ENCODE data around the gene GUCY1A1. TPM values are rescaled to one million over a fixed set of nuclear protein-coding genes. Genes with fewer than 3 reads are reported as not detected.

The GUCY1A1 gene
- total RNA-seq, 1 experiment from 2014 or later: 0.17 TPM

- Histone ChIP-seq H3K9me3 (ENCODE audit: insufficient read depth, low read depth) (no peaks in the 10 kb centered on the region), H3K9me2 (ENCODE audit: insufficient read depth) (no peaks in the 10 kb centered on the region), H3K27me3 (ENCODE audit: insufficient read depth, low read depth) (peaks cover under 1% of the 10 kb centered on the region; the same call in 1 of the 2 replicates), H3F3A (ENCODE audit: insufficient read depth, low read depth) (no peaks in the 10 kb centered on the region), H3K36me3 (ENCODE audit: low read depth) (no peaks in the 10 kb centered on the region), H3K79me2 (ENCODE audit: low read depth) (no peaks in the 10 kb centered on the region), H3K27ac (no peak overlapping the region), H2AFZ (no peak overlapping the region), H3K4me2 (no peak overlapping the region), H3K4me3 (no peak overlapping the region), H4K20me1 (ENCODE audit: insufficient read depth) (no peaks in the 10 kb centered on the region), H3K4me1 (replicated peaks; ENCODE audit: insufficient read depth) (no peaks in the 10 kb centered on the region)
- intact Hi-C loops (cut with micrococcal nuclease; ENCODE audit: unreplicated experiment): no loop called here
- TF ChIP-seq CTCF (conservative IDR thresholded peaks at IDR 0.05) (no peak), EZH2 (IDR thresholded peaks at IDR 0.05; ENCODE audit: low read depth) (no peak)
- ChIA-PET POLR2A (ENCODE audit: unreplicated experiment) (no interaction called here), CTCF (no interaction called here)
- BruUV-seq (replicated peaks): no TSS peak
- no peak for DNase-seq
Observed at GRCh38 chr4:155660436-155660835, 6.2 kb upstream of the GUCY1A1 start.

GRCh38 chr4:155665054-155665453, 1.6 kb upstream of the GUCY1A1 start:
- no TSS peak for BruUV-seq (replicated peaks)
- TF ChIP-seq EZH2 (IDR thresholded peaks at IDR 0.05; ENCODE audit: low read depth) (no peak), CTCF (conservative IDR thresholded peaks at IDR 0.05) (no peak)
- Histone ChIP-seq H3K9me3 (ENCODE audit: insufficient read depth, low read depth) (no peaks in the 10 kb centered on the region), H3K4me2 (no peak overlapping the region), H3K27ac (no peak overlapping the region), H3K79me2 (ENCODE audit: low read depth) (no peaks in the 10 kb centered on the region), H2AFZ (no peak overlapping the region), H3K4me3 (no peak overlapping the region), H3F3A (ENCODE audit: insufficient read depth, low read depth) (no peaks in the 10 kb centered on the region), H4K20me1 (ENCODE audit: insufficient read depth) (no peaks in the 10 kb centered on the region), H3K36me3 (ENCODE audit: low read depth) (no peaks in the 10 kb centered on the region), H3K4me1 (replicated peaks; ENCODE audit: insufficient read depth) (no peaks in the 10 kb centered on the region), H3K27me3 (ENCODE audit: insufficient read depth, low read depth) (peaks cover 9% of the 10 kb centered on the region), H3K9me2 (ENCODE audit: insufficient read depth) (no peaks in the 10 kb centered on the region)
- ChIA-PET POLR2A (ENCODE audit: unreplicated experiment) (no interaction called here), CTCF (no interaction called here)
- intact Hi-C loops (cut with micrococcal nuclease; ENCODE audit: unreplicated experiment): loop anchor here (5.0 kb wide), 1 partner anchor 223 kb away; no protein-coding TSS in a partner anchor
- no peak for DNase-seq

GRCh38 chr4:155667222-155667567, 547 bp downstream of the GUCY1A1 start:
- CTCF ChIA-PET: no interaction called here
- Histone ChIP-seq H4K20me1 (ENCODE audit: insufficient read depth) (no peaks in the 10 kb centered on the region), H3K9me2 (ENCODE audit: insufficient read depth) (no peaks in the 10 kb centered on the region), H3K79me2 (ENCODE audit: low read depth) (no peaks in the 10 kb centered on the region), H3K27ac (no peak overlapping the region), H3K36me3 (ENCODE audit: low read depth) (no peaks in the 10 kb centered on the region), H3K9me3 (ENCODE audit: insufficient read depth, low read depth) (no peaks in the 10 kb centered on the region), H3K27me3 (ENCODE audit: insufficient read depth, low read depth) (peaks cover 9% of the 10 kb centered on the region), H2AFZ (peak overlapping the region; percentile 81), H3K4me2 (peak overlapping the region; percentile 88), H3F3A (ENCODE audit: insufficient read depth, low read depth) (no peaks in the 10 kb centered on the region), H3K4me3 (peak overlapping the region; percentile 63), H3K4me1 (replicated peaks; ENCODE audit: insufficient read depth) (no peaks in the 10 kb centered on the region)
- POLR2A ChIA-PET (ENCODE audit: unreplicated experiment): no interaction called here
- TF ChIP-seq EZH2 (IDR thresholded peaks at IDR 0.05; ENCODE audit: low read depth) (no peak), CTCF (conservative IDR thresholded peaks at IDR 0.05) (no peak)
- intact Hi-C loops (cut with micrococcal nuclease; ENCODE audit: unreplicated experiment): loop anchor here (5.0 kb wide), 1 partner anchor 225 kb away; no protein-coding TSS in a partner anchor
- DNase-seq: peak; percentile 23 to 43
- no TSS peak for BruUV-seq (replicated peaks)
